SK-N-SH (cell line): Measurements from ENCODE around the gene TMEM131. TPM values are rescaled to one million over a fixed set of nuclear protein-coding genes. Genes with fewer than 3 reads are reported as not detected.

ENCODE experiments used
- CTCF ChIA-PET: fragments of 300-600, 350-600 bp; formaldehyde crosslinking; extraction: SDS; loops from one replicate; lab custom pipeline; 2021; lab: Yijun Ruan, JAX
- POLR2A ChIA-PET: fragments of 350-600 bp; sonication (Branson Sonifier 250); formaldehyde crosslinking; extraction: SDS; loops from one replicate; lab custom pipeline; 2020; ENCODE audit warnings: antibody characterized with exemption, inconsistent platforms; lab: Yijun Ruan, JAX
- DNase-seq: peaks from one replicate; pipeline ENCODE4 v3.0.0; 2012
- H2AFZ ChIP-seq: fragments of 200-600 bp; sonication (generic); 2 replicates; pipeline ENCODE4 v1.8.1; 2016; ENCODE audit warnings: antibody characterized with exemption, mild to moderate bottlenecking, low read depth
- H3F3A ChIP-seq: fragments of 200-600 bp; sonication (generic); replicated peaks from 2 replicates; pipeline ENCODE3; 2016; ENCODE audit warnings: antibody characterized with exemption, mild to moderate bottlenecking; ENCODE audit not compliant: insufficient read depth
- H3K27ac ChIP-seq, 2 experiments: fragments of 200-500 bp in 1 of 2; fragments of 200-600 bp in 1 of 2; sonication (Bioruptor generic) in 1 of 2; sonication (generic), shearing (Covaris generic) in 1 of 2; 2 replicates each; pipeline versions ENCODE4 v1.5.1 to v1.6.1; 2014 to 2016; ENCODE audit warnings: low read depth in 2 of 2, inconsistent platforms in 1 of 2, low read length in 1 of 2, mild to moderate bottlenecking in 1 of 2, mixed read lengths in 1 of 2
- H3K27me3 ChIP-seq: fragments of 200-600 bp; sonication (generic), shearing (Covaris generic); 2 replicates; pipeline ENCODE4 v1.6.1; 2016; ENCODE audit warnings: mixed run types; ENCODE audit not compliant: insufficient read depth
- H3K36me3 ChIP-seq, 2 experiments: fragments of 200-500 bp in 1 of 2; fragments of 200-600 bp in 1 of 2; sonication (Bioruptor generic) in 1 of 2; sonication (generic) in 1 of 2; replicated peaks in 1 of 2; 2 replicates each; pipeline versions ENCODE3 to v1.5.1; 2014 to 2016; ENCODE audit warnings: low read length in 1 of 2, mild to moderate bottlenecking in 1 of 2; ENCODE audit not compliant: insufficient read depth in 2 of 2, control insufficient read depth in 1 of 2
- H3K4me1 ChIP-seq, 2 experiments: fragments of 200-500 bp in 1 of 2; fragments of 200-600 bp in 1 of 2; sonication (Bioruptor generic) in 1 of 2; sonication (generic), shearing (Covaris generic) in 1 of 2; 2 replicates each; pipeline versions ENCODE4 v1.5.1 to v1.6.1; 2014 to 2016; ENCODE audit warnings: low read depth in 1 of 2, low read length in 1 of 2, mixed run types in 1 of 2; ENCODE audit not compliant: insufficient read depth in 2 of 2, control insufficient read depth in 1 of 2
- H3K4me2 ChIP-seq: fragments of 200-600 bp; sonication (generic), shearing (Covaris generic); 2 replicates; pipeline ENCODE4 v1.6.1; 2017; ENCODE audit warnings: mixed run types
- H3K4me3 ChIP-seq, 2 experiments: fragments of 200-500 bp in 1 of 2; fragments of 200-600 bp in 1 of 2; sonication (Bioruptor generic) in 1 of 2; sonication (generic), shearing (Covaris generic) in 1 of 2; 2 replicates each; pipeline versions ENCODE4 v1.5.1 to v1.8.1; 2014 to 2016; ENCODE audit warnings: low read depth in 2 of 2, inconsistent platforms in 1 of 2, low read length in 1 of 2, mild to moderate bottlenecking in 1 of 2, mixed read lengths in 1 of 2, moderate library complexity in 1 of 2
- H3K79me2 ChIP-seq: fragments of 200-600 bp; sonication (generic); 2 replicates; pipeline ENCODE4 v1.8.1; 2017; ENCODE audit warnings: mild to moderate bottlenecking; ENCODE audit not compliant: insufficient read depth
- H3K9ac ChIP-seq: fragments of 200-600 bp; sonication (generic); 2 replicates; pipeline ENCODE4 v1.6.1; 2017; ENCODE audit warnings: mixed run types
- H3K9me2 ChIP-seq: fragments of 200-600 bp; sonication (generic); 2 replicates; pipeline ENCODE4 v1.6.1; 2017; ENCODE audit warnings: mixed run types
- H3K9me3 ChIP-seq: fragments of 200-600 bp; sonication (generic); 2 replicates; pipeline ENCODE4 v1.6.1; 2017; ENCODE audit warnings: mixed run types, mild to moderate bottlenecking, moderate library complexity
- H4K20me1 ChIP-seq: fragments of 200-600 bp; sonication (generic); 2 replicates; pipeline ENCODE4 v1.6.1; 2017; ENCODE audit warnings: mild to moderate bottlenecking, mixed run types; ENCODE audit not compliant: insufficient read depth
- CHD2 ChIP-seq: fragments of 150-350 bp; IDR thresholded peaks from 2 replicates; pipeline ENCODE4 v1.6.1; 2018; ENCODE audit warnings: low read length; ENCODE audit not compliant: partially characterized antibody
- ELF1 ChIP-seq: IDR thresholded peaks from 2 replicates; pipeline ENCODE4 v1.4.0; 2012
- EP300 ChIP-seq, 2 experiments: IDR thresholded peaks; 2 replicates each; pipeline versions ENCODE4 v1.4.0 to v1.6.1; 2012; ENCODE audit warnings: borderline replicate concordance in 1 of 2, low read depth in 1 of 2, low read length in 1 of 2
- FOSL2 ChIP-seq: IDR thresholded peaks from 2 replicates; pipeline ENCODE4 v1.4.0; 2012; ENCODE audit warnings: low read depth, mild to moderate bottlenecking, moderate library complexity, borderline replicate concordance
- FOXM1 ChIP-seq: IDR thresholded peaks from 2 replicates; pipeline ENCODE4 v1.4.0; 2012; ENCODE audit warnings: low read depth, mild to moderate bottlenecking
- GABPA ChIP-seq: IDR thresholded peaks from 2 replicates; pipeline ENCODE4 v1.4.0; 2012; ENCODE audit warnings: low read depth, mild to moderate bottlenecking
- GATA2 ChIP-seq: sonication (generic); formaldehyde crosslinking; IDR thresholded peaks from 2 replicates; pipeline ENCODE4 v1.5.0; 2020; ENCODE audit warnings: mild to moderate bottlenecking, missing genetic modification reagents
- MXI1 ChIP-seq: IDR thresholded peaks from 2 replicates; pipeline ENCODE4 v1.6.1; 2012; ENCODE audit warnings: mild to moderate bottlenecking, low read depth, low read length, improper control_type of control experiment
- NRF1 ChIP-seq: IDR thresholded peaks from 2 replicates; pipeline ENCODE4 v1.6.1; 2012; ENCODE audit warnings: low read depth, mild to moderate bottlenecking, low read length
- POLR2AphosphoS5 ChIP-seq: IDR thresholded peaks from 2 replicates; pipeline ENCODE4 v1.6.1; 2012; ENCODE audit warnings: low read depth, low read length
- RAD21 ChIP-seq: IDR thresholded peaks from 2 replicates; pipeline ENCODE4 v1.6.1; 2012; ENCODE audit warnings: mild to moderate bottlenecking, low read length
- REST ChIP-seq: IDR thresholded peaks from 2 replicates; pipeline ENCODE4 v1.6.1; 2012; ENCODE audit warnings: mild to moderate bottlenecking, low read depth, low read length, moderate library complexity
- RFX5 ChIP-seq: IDR thresholded peaks from 2 replicates; pipeline ENCODE4 v1.6.1; 2012; ENCODE audit warnings: mild to moderate bottlenecking, improper control_type of control experiment, low read length
- SIN3A ChIP-seq: IDR thresholded peaks from 2 replicates; pipeline ENCODE4 v1.6.1; 2012; ENCODE audit warnings: low read depth, mild to moderate bottlenecking, low read length, moderate library complexity, borderline replicate concordance
- YY1 ChIP-seq: IDR thresholded peaks from 2 replicates; pipeline ENCODE4 v1.4.0; 2012; ENCODE audit warnings: low read depth, mild to moderate bottlenecking
- WGBS: methylation state at CpG from one replicate; pipeline ENCODE4 v1.1.6; 2017; ENCODE audit warnings: low lambda C conversion rate; 5-methylcytosine and 5-hydroxymethylcytosine counted together
- polyA plus RNA-seq, 3 experiments: library from polyadenylated mRNA; depleted of rRNA; stranded (reverse); fragments of >200 nt; gene quantifications; 2 replicates each; pipeline ENCODE4 v1.2.3, GENCODE V29; 2012
- TF ChIP-seq, protein P1 (sequence below): fragments of 150-350 bp; IDR thresholded peaks from 2 replicates; pipeline ENCODE4 v1.6.1; 2017; ENCODE audit warnings: antibody characterized with exemption, low read length, low read depth, borderline replicate concordance
- TF ChIP-seq, protein P2 (sequence below): IDR thresholded peaks from 2 replicates; pipeline ENCODE4 v1.4.0; 2012; ENCODE audit warnings: low read depth, borderline replicate concordance

Gene TMEM131, protein sequence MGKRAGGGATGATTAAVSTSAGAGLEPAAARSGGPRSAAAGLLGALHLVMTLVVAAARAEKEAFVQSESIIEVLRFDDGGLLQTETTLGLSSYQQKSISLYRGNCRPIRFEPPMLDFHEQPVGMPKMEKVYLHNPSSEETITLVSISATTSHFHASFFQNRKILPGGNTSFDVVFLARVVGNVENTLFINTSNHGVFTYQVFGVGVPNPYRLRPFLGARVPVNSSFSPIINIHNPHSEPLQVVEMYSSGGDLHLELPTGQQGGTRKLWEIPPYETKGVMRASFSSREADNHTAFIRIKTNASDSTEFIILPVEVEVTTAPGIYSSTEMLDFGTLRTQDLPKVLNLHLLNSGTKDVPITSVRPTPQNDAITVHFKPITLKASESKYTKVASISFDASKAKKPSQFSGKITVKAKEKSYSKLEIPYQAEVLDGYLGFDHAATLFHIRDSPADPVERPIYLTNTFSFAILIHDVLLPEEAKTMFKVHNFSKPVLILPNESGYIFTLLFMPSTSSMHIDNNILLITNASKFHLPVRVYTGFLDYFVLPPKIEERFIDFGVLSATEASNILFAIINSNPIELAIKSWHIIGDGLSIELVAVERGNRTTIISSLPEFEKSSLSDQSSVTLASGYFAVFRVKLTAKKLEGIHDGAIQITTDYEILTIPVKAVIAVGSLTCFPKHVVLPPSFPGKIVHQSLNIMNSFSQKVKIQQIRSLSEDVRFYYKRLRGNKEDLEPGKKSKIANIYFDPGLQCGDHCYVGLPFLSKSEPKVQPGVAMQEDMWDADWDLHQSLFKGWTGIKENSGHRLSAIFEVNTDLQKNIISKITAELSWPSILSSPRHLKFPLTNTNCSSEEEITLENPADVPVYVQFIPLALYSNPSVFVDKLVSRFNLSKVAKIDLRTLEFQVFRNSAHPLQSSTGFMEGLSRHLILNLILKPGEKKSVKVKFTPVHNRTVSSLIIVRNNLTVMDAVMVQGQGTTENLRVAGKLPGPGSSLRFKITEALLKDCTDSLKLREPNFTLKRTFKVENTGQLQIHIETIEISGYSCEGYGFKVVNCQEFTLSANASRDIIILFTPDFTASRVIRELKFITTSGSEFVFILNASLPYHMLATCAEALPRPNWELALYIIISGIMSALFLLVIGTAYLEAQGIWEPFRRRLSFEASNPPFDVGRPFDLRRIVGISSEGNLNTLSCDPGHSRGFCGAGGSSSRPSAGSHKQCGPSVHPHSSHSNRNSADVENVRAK (N-terminal part only)
- 7.8 and 9.1 TPM in 2 replicates for polyA plus RNA-seq (2012; rRNA removed)
- polyA plus RNA-seq (2012; cell fraction: cytosol; rRNA removed) = 7.4 and 7.5 TPM in 2 replicates
- 20.6 and 30.2 TPM in 2 replicates for polyA plus RNA-seq (2012; cell fraction: nucleus; rRNA removed)

DNA sequence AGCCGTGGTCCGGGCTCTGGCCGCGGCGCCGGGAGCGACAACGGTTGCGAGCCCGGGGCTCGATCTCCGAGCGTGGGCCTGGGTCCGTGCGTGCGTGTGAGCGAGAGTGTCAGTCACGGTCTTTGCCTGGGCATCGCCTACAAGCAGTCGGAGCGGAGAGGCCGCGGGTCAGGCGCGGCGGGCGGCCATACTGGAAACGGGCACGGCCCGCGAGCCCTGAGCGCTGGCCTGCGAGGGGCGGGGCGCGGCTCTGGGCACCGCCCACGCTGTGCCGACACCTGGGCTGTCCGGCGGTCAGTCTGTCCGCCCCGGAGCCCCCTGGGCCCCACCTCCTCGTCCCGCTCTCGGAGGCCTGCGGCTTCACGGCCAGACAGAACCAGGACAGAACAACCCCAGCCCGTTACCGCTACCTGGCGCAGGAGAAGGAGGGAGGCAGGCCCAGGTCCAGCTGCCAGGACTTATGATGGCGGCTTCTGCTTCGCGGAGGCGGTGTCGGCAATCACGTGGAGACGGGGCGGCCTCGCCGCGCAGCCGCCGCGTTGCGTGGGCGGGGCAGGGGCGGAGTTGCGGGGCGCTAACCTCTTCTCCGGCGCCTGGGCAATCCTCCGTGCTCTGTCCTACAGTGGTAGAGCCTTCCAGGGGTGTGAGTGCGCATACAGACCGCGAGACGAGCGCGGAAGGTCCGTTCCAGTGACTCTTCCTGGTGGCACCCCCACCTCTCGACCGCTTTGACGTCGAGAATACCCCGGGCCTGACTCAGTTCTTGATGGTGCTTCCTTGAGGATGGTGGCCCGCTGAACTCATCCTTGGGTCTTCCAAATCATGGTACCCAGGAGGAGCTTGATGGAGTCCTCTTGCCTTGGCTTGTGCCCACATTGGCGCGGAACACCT, at the start of gene TMEM131:
TSS of gene TMEM131 (minus strand) at position 215 of the 891 bp plus-strand sequence. CDS start 286 bp downstream, outside the sequence.
- Histone ChIP-seq H3K4me3 (peak within 1 kb of the TSS; percentile 92 to 93), H4K20me1 (peaks cover 29% of the 10 kb centered on the region), H3K9ac (peak within 1 kb of the TSS; percentile 76), H3K4me1 (peaks cover 5 to 20% of the 10 kb centered on the region in 2 experiments; a peak in 3 of 4 replicates), H3K36me3 (no peaks in the 10 kb centered on the region), H3K4me2 (peak within 1 kb of the TSS; percentile 75), H3K27ac (peak within 1 kb of the TSS; percentile 79 to 97), H3K9me3 (no peaks in the 10 kb centered on the region), H3F3A (no peaks in the 10 kb centered on the region), H3K9me2 (no peaks in the 10 kb centered on the region), H3K27me3 (no peaks in the 10 kb centered on the region), H3K79me2 (peaks cover 41% of the 10 kb centered on the region), H2AFZ (peak within 1 kb of the TSS; percentile 95)
- ChIA-PET CTCF (interaction anchor here (0.6 to 1.6 kb wide), 4 partner anchors 69 to 1296 kb away, joined by 3 to 4 read pairs (median 3); no protein-coding TSS in a partner anchor), POLR2A (interaction anchor here (0.7 to 1.0 kb wide), 3 partner anchors 11 to 195 kb away, joined by 3 to 4 read pairs (median 3); no protein-coding TSS in a partner anchor)
- WGBS = 5% methylated on average over 21 of the region's 88 CpGs
- peak; percentile 96 for DNase-seq
- TF ChIP-seq REST (no peak), GABPA (no peak), RFX5 (no peak), YY1 (peak; percentile 99), MXI1 (no peak; the same call in 1 of the 2 replicates), FOSL2 (no peak), RAD21 (peak; percentile 6; the same call in 1 of the 2 replicates), NRF1 (peak; percentile 86), EP300 (IDR thresholded peaks at IDR 0.05; ENCODE audit: borderline replicate concordance in 1 of 2, low read depth in 1 of 2, low read length in 1 of 2) (no peak), CHD2 (peak; percentile 5), GATA2 (CRISPR knock-in tag) (no peak), SIN3A (no peak), FOXM1 (no peak), ELF1 (0 out of 2 replicates have a peak, but pooled peaks have one; percentile 45), POLR2AphosphoS5 (peak; percentile 45; the same call in 1 of the 2 replicates)
- TF ChIP-seq, protein P1, sequence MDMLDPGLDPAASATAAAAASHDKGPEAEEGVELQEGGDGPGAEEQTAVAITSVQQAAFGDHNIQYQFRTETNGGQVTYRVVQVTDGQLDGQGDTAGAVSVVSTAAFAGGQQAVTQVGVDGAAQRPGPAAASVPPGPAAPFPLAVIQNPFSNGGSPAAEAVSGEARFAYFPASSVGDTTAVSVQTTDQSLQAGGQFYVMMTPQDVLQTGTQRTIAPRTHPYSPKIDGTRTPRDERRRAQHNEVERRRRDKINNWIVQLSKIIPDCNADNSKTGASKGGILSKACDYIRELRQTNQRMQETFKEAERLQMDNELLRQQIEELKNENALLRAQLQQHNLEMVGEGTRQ = peak; percentile 90
- TF ChIP-seq, protein P2, sequence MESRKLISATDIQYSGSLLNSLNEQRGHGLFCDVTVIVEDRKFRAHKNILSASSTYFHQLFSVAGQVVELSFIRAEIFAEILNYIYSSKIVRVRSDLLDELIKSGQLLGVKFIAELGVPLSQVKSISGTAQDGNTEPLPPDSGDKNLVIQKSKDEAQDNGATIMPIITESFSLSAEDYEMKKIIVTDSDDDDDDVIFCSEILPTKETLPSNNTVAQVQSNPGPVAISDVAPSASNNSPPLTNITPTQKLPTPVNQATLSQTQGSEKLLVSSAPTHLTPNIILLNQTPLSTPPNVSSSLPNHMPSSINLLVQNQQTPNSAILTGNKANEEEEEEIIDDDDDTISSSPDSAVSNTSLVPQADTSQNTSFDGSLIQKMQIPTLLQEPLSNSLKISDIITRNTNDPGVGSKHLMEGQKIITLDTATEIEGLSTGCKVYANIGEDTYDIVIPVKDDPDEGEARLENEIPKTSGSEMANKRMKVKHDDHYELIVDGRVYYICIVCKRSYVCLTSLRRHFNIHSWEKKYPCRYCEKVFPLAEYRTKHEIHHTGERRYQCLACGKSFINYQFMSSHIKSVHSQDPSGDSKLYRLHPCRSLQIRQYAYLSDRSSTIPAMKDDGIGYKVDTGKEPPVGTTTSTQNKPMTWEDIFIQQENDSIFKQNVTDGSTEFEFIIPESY = no peak
